Stimulated activated CD4-positive, alpha-beta T cell treated with anti-CD3 and anti-CD28 coated beads, Interleukin-1b, Interleukin-23, amount 100 ng/mL, for 4 hours (primary cell): Measurements from ENCODE around the gene UQCRHL.
A peak's percentile ranks its signal among the peaks of the same experiment; 100 is the strongest.
"Not testable (repeated sequence)": the region's sequence is repeated elsewhere in the genome, so short reads cannot be mapped to it uniquely, and the experiment has no call there.

ENCODE experiments used
- DNase-seq, 2 donors: peaks; one replicate each; pipeline ENCODE4 v3.0.0-alpha.2; 2020; ENCODE audit warnings: low read depth in 2 of 2

Gene UQCRHL

GRCh38 chr1:15835741-15836510, 28.5 kb upstream of the UQCRHL start:
- DNase-seq: peak; percentile 99

- no peak for DNase-seq
Measured at GRCh38 chr1:15835205-15835740, 27.8 kb upstream of the UQCRHL start.

GRCh38 chr1:15834406-15835204, 27.2 kb upstream of the UQCRHL start:
- DNase-seq: peak; percentile 84

- DNase-seq: no peak
Measured at GRCh38 chr1:15833842-15834405, 26.5 kb upstream of the UQCRHL start.

GRCh38 chr1:15833069-15833679, 25.7 kb upstream of the UQCRHL start:
- peak; percentile 15 to 32 for DNase-seq

GRCh38 chr1:15830258-15830657, 22.8 kb upstream of the UQCRHL start:
- no peak for DNase-seq

- not testable (repeated sequence) for DNase-seq
Measured at GRCh38 chr1:15828931-15829330, 21.5 kb upstream of the UQCRHL start.

GRCh38 chr1:15827567-15827966, 20.1 kb upstream of the UQCRHL start:
- not testable (repeated sequence) for DNase-seq

GRCh38 chr1:15826810-15827507, 19.5 kb upstream of the UQCRHL start:
- no peak for DNase-seq

GRCh38 chr1:15825800-15826199, 18.4 kb upstream of the UQCRHL start:
- DNase-seq: no peak

GRCh38 chr1:15820478-15820877, 13.0 kb upstream of the UQCRHL start:
- no peak for DNase-seq

GRCh38 chr1:15816674-15817073, 9.2 kb upstream of the UQCRHL start:
- DNase-seq: no peak

- DNase-seq: no peak
Measured at GRCh38 chr1:15810073-15810472, 2.6 kb upstream of the UQCRHL start.

- no peak for DNase-seq
Measured at GRCh38 chr1:15808955-15809354, 1.5 kb upstream of the UQCRHL start.

GRCh38 chr1:15807121-15807520, 328 bp downstream of the UQCRHL start:
- DNase-seq: no peak

- DNase-seq: no peak
Measured at GRCh38 chr1:15804060-15804459, 3.4 kb downstream of the UQCRHL start.

- no peak for DNase-seq
Measured at GRCh38 chr1:15803380-15803779, 4.1 kb downstream of the UQCRHL start.

GRCh38 chr1:15802234-15802965, 5.0 kb downstream of the UQCRHL start:
- no peak for DNase-seq

- no peak for DNase-seq
Measured at GRCh38 chr1:15799928-15800835, 7.3 kb downstream of the UQCRHL start.
